HG03066 (cell line): ENCODE measurements around the gene TMEM107.
A peak's percentile ranks its signal among the peaks of the same experiment; 100 is the strongest.

Source experiments
- ATAC-seq: cut with Tn5 transposase; IDR thresholded peaks from one replicate; pipeline ENCODE4 v1.9.1; 2021; ENCODE audit warnings: low read depth; ENCODE audit not compliant: unreplicated experiment

Gene TMEM107

DNA sequence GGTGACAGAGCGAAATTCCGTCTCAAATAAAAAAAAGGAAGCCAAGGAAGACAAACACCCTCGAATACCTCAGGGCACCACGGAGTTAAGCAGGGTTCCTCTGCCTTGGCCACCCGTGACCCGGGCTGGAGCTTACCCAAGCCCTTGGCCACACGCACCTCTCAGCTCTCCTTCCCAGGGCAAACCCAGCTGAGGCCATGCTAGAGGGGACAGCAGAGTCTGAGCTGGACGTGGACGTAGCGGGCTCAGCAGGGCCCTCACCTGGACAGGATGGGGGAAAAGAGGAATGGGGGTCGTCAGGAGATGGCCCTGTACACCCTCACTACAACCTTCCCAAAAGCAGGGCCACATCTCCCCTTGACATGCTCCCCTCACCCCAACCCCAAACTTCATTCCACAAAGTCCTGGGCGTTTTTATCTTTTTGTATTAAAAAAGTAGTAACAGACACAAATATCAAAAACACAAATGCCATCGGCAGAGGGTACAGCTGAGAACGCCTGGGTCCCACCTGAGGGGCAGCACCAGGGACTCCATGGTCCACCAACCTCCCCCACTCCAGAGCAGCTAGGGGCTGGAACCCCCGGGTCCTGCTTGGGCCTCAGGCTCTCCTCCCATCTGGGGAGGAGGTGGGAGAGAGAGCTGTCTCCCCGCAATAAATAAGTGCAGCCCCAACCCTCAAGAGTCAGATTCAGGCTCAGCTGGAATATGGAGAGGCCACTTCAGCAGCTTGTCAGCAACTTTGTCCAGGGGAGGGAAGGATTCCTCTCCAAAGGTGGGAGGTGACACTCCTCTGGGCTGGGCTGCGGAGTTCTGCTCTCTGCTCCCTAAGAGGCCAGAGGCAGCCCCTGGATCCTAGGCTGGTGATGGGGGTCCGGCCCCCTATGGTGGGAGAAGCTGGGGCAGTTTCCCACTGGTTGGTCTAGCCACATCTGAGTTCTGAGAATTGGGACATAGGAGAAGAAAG, 35.8 kb downstream of the TMEM107 start:
- ATAC-seq, result no peak

DNA sequence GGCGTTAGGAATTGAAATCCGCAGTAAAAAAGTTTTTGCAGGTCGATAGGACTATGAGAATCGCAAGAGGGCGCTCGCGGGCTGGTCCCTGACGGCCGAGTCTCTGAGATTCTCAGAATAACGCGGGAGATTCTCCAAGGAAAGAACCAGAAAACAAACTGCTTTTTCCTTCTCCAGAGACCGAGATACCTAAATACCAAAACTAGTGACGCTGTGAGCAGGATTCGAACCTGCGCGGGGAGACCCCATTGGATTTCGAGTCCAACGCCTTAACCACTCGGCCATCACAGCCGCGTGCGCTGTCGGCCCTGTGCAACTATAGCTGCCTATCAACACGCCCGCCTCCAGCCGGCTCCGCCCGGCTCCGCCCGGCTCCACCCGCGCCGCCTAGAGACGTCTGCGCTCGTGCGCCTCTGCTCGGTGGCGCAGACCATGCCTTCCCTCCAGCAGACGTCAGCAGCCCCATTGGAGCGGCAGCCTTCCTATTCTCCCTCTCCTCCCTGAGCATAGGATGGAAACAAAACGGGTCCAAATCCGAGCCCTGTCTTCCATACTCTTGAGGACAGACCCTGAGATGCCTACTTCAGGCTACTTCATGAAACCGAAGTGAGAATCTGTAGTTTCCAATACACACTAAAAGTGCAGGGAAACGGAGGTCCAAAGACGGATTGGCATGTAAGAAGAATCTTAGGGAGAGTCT, 37.4 kb downstream of the TMEM107 start:
- ATAC-seq, result peak; percentile 82

GRCh38 chr17:8138374-8138671, 37.9 kb downstream of the TMEM107 start:
- peak; percentile 5 for ATAC-seq

DNA sequence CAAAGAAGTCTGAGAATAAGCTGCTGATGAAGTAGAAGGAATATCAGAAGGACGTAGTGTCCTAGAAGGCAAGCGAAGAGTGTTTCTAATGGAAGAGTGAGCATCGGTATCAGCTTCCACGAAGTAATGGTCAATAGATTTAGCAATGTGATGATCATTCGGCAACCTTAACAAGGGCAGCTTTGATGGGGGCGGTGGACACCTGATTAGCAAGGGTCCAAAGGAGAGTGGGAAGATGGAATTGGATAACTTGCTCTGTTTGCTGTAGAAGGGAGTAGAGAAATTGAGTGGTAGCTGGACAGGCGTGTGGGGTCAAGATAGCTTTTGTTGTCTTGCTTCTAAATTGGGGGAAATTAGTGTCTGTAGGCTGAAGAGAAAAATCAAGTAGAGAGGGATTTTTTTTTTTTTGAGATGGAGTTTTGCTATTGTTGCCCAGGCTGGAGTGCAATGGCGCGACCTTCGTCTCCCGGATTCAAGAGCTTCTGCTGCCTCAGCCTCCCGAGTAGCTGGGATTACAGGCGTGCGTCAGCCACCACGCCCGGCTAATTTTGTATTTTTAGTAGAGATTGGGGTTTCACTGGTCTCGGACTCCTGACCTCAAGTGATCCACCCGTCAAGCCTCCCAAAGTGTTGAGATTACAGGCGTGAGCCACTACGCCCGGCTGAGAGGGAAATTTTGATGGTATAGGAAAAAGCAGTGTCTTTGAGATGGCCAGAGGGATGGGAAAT, 38.4 kb downstream of the TMEM107 start:
- ATAC-seq, result no peak

DNA sequence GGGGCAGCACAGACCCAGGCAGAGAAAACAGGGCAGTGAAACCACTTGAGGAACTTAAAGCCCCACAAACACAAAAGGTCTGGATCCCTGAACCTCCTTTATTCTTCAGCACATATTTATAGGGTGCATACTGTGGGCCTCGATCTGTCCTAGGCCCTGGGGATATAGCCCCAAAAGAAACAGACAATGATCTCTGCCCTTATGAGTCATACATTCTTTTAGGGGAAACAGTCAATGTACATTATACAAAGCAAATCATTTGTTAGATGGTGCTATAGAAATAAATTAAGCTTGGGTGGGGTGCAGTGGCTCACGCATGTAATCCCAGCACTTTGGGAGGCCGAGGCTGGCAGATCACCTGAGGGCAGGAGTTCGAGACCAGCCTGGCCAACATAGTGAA, 42.2 kb downstream of the TMEM107 start:
- no peak for ATAC-seq

DNA sequence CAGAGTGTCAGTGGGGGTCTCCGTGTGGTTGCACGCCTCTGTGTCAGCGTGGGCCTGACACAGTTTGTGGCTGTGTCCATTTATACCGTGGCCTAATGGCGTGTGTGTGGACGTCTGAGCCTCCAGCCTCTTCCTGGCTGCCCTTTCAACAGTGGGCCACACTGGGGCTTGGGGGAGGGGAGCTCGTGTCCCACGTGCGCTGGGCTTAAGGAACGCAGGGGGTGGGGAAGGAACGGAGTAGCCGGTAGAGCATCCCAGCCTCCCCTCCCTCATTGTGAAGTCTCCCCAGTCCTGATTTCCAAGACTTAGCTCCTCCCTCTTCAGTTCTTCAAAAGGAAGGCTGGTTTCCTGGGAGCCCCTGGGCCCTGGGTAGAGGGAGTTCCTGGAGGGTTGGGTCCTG, 42.8 kb downstream of the TMEM107 start:
- no peak for ATAC-seq

DNA sequence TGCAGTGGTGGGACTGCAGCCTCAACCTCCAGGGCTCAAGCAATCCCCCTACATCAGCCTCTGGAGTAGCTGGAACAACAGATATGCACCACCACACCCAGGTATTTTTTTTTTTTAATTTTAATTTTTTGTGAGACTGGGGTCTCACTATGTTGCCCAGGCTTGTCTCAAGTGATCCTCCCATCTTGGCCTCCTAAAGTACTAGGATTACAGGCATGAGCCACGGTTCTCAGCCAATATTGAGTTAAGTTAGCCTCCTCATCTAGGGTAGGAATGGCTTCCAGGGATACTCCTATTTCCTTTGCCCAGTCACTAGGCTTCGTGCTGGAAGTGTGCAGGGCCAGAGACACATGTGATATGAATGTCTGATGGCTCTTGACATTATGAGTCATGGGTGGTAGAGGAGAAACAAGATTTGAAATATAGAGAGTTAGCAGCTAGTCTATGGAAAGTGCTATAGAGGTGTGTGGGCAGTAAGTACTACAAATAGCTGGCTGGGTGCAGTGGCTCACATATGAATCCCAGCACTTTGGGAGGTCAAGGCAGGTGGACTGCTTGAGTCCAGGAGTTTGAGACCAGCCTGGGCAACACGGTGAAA, 44.2 kb downstream of the TMEM107 start:
- no peak for ATAC-seq

DNA sequence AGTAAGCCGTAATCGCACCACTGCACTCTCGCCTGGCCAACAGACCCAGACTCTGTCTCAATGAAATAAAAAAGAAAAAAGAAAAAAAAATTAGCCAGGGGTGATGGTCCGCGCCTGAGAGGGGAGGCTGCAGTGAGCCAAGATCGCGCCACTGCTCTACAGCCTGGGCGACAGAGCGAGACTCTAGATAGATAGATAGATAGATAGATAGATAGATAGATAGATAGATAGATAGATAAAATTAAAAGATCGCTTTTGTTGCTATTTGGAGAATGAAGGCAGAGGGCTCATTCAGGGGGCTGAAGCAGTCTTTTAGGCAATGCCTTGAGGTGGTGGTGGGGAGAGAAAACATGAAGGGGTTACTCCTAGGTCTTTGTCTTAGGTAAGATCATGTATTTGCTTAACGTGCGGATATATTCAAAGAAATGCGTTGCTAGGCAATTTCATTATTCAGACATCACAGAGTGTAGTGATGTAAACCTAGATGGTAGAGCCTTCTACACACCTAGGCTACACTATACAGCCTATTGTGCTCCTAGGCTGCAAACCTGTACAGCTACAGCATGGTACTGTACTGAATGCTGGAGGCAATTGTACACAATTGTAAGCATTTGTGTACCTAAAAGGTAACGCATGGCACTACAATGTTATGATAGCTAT, 47.9 kb downstream of the TMEM107 start:
- no peak for ATAC-seq

DNA sequence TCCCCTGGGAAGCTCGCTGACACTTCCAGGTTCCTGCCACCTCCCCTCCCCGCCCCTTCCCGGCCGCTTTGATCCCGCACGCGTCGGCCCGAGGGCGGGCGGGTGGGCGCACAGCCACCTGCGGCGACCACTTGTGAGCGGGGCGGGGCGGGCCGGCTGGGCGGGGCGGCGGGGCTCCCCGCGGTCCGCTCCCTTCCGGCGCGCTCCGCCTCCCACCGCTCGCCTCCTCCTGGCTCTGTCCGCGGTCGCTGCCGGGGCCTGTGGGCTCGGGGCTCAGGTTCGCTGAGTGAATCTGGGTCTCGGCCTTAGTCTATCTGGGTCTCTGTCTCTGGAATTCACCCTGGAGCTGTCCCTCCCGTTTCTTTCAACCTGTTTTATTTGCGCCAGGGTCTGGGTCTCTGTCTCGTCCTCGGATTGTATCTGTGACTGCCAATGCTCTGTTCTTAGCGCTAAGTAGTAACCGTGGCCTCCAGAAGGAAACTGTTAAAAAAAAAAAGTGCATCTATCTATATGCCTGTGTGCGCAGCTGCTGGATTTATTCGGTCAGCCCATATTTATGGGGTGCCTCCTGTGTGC, 49.6 kb downstream of the TMEM107 start:
- no peak for ATAC-seq

DNA sequence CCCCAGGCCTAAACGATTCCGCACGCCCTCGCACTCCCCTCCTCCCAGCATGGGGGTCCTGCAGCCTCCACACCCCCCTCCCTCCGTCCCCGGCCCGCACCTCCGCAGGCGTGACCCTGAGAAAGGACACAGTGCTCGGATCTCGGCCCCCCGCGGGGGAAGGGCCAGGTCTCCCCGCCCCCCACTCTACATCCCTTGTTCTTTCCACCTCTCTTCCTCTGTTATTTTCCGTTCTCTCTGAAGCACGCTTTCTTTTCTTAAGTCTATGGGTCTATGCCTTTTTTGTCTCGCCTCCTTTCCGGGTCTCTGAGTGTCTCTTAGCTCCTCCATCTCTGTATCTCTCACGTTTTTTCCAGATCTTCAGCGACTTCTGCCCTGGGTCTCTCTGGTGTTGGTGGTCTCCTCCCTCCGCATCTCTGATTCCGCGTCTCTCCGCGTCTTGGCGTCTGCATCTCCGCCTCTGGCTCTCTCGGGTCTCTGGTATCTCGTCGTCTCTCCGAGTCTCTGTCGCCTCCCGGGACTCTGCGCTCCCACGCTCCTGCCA, 50.2 kb downstream of the TMEM107 start:
- ATAC-seq, result no peak

GRCh38 chr17:8125154-8125946, 50.8 kb downstream of the TMEM107 start:
- ATAC-seq, result no peak

GRCh38 chr17:8124350-8125153, 51.6 kb downstream of the TMEM107 start:
- no peak for ATAC-seq

GRCh38 chr17:8123695-8124349, 52.4 kb downstream of the TMEM107 start, which contains the start of gene HES7:
Gene HES7 (minus strand): TSS chr17:8124106. CDS start chr17:8124084, 22 bp downstream.
- ATAC-seq, result no peak

DNA sequence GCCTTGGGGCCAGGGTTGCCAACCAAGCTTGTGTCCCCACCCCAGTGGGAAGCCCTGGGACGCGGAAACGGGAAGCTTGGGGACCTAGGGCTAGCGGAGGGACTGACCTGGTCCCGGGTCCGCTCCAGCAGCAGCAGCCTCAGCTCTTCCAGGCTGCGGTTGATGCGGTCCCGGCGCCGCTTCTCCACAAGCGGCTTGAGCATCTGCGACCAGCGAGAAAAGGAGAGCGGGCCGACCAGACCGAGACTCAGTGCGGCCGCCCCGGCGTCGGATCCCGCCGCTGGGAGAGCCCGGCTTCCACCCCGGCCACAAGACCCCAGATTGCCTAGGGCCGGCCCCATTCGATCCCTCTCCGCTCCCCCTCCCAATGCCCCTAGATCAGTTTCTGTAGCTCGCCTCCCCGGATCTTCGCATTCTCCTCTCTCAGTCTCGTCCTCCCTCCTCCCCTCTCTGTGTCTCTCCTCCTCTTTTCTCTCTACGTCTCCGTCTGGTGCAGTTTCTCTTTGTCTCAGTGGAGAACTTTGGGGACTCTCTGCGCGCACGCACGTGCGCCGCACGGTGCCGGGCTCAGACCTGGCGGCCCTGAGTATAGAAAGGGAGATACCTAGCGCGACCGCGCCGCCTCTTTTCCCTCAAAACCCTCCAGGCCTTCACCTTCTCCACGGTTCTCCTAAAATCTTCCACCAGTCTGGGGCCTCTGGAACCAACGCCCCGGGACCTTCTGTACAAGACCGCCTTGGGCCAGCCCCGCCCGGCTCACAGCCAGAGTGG, 53.1 kb downstream of the TMEM107 start:
- ATAC-seq, result no peak
